Omental fat pad (tissue), 4 donors: ENCODE data around the gene NR3C1. TPM values are rescaled to one million over a fixed set of nuclear protein-coding genes. Genes with fewer than 3 reads are reported as not detected.

ENCODE experiments used
- ATAC-seq: fragments of 150-250 bp; one replicate; pipeline ENCODE4 v1.9.1; 2016; ENCODE audit warnings: mild to moderate bottlenecking, moderate library complexity; ENCODE audit not compliant: low FRiP score
- DNase-seq: peaks from one replicate; pipeline ENCODE4 v3.0.0-alpha.2; 2019; ENCODE audit warnings: low spot score
- CTCF ChIP-seq, 3 donors: fragments of 450-650 bp; IDR thresholded peaks; one replicate each; pipeline ENCODE4 v1.5.1; 2016 to 2017; ENCODE audit warnings: antibody characterized with exemption in 3 of 3, mild to moderate bottlenecking in 3 of 3, moderate library complexity in 2 of 3
- total RNA-seq, 4 donors: library from RNA; depleted of rRNA; stranded (reverse); fragments of >200 nt; gene quantifications; one replicate each; pipeline ENCODE4 v1.1.0, GENCODE V29; 2016

The NR3C1 gene
- total RNA-seq, 4 donors from 2014 or later: 57.1 to 102 (median 62.3) TPM

GRCh38 chr5:143443330-143443729 is 39.8 kb upstream of the NR3C1 start:
- DNase-seq (no peak), ATAC-seq (no peak)
- no peak for TF ChIP-seq CTCF (IDR thresholded peaks at IDR 0.05)

- no peak for ATAC-seq
- no peak for DNase-seq
- no peak for TF ChIP-seq CTCF (IDR thresholded peaks at IDR 0.05)
Measured at GRCh38 chr5:143442385-143442784, 38.9 kb upstream of the NR3C1 start.

- DNase-seq: no peak
- no peak for TF ChIP-seq CTCF (IDR thresholded peaks at IDR 0.05)
- no peak for ATAC-seq
Measured at GRCh38 chr5:143440448-143441115, 37.1 kb upstream of the NR3C1 start.

GRCh38 chr5:143437666-143438273 is 34.3 kb upstream of the NR3C1 start:
- no peak for ATAC-seq
- no peak for DNase-seq
- TF ChIP-seq CTCF (IDR thresholded peaks at IDR 0.05): no peak

GRCh38 chr5:143436871-143437270 is 33.4 kb upstream of the NR3C1 start:
- DNase-seq (no peak), ATAC-seq (no peak)
- no peak for TF ChIP-seq CTCF (IDR thresholded peaks at IDR 0.05)

GRCh38 chr5:143435210-143435657 is 31.7 kb upstream of the NR3C1 start:
- ATAC-seq (peak; percentile 53), DNase-seq (no peak)
- no peak for TF ChIP-seq CTCF (IDR thresholded peaks at IDR 0.05)
